Lung (tissue), 16 donors: Measurements from ENCODE around the gene DLL1. TPM values are rescaled to one million over a fixed set of nuclear protein-coding genes. Genes with fewer than 3 reads are reported as not detected.
A peak's percentile ranks its signal among the peaks of the same experiment; 100 is the strongest.
"Not testable (repeated sequence)": the region's sequence is repeated elsewhere in the genome, so short reads cannot be mapped to it uniquely, and the experiment has no call there.

ENCODE experiments used
- ATAC-seq: fragments of 200-7000 bp; cut with Tn5 transposase; one replicate; pipeline ENCODE4 v1.9.1; 2020; ENCODE audit warnings: moderate number of reproducible peaks; ENCODE audit not compliant: insufficient read depth, low FRiP score
- DNase-seq, 3 donors: peaks; one replicate each; pipeline ENCODE4 v3.0.0-alpha.2; 2013 to 2017
- H3K27ac ChIP-seq, 2 donors: one replicate each; pipeline ENCODE4 v1.5.1; 2013; ENCODE audit warnings: mild to moderate bottlenecking in 2 of 2, moderate library complexity in 2 of 2, control low read depth in 1 of 2, inconsistent platforms in 1 of 2, low read depth in 1 of 2, low read length in 1 of 2
- H3K27me3 ChIP-seq, 3 donors: one replicate each; pipeline ENCODE4 v1.5.1; 2013; ENCODE audit warnings: low read length in 2 of 3; ENCODE audit not compliant: control insufficient read depth in 3 of 3, insufficient read depth in 3 of 3
- H3K36me3 ChIP-seq, 4 donors: one replicate each; pipeline ENCODE4 v1.5.1; 2013; ENCODE audit warnings: low read length in 4 of 4, mild to moderate bottlenecking in 1 of 4, moderate library complexity in 1 of 4; ENCODE audit not compliant: control insufficient read depth in 4 of 4, insufficient read depth in 4 of 4
- H3K4me1 ChIP-seq, 5 donors: one replicate each; pipeline ENCODE4 v1.5.1; 2013; ENCODE audit warnings: low read length in 5 of 5, mild to moderate bottlenecking in 2 of 5, moderate library complexity in 1 of 5; ENCODE audit not compliant: control insufficient read depth in 5 of 5, insufficient read depth in 5 of 5
- H3K4me3 ChIP-seq: one replicate; pipeline ENCODE4 v1.5.1; 2013; ENCODE audit warnings: mild to moderate bottlenecking, control low read depth, moderate library complexity
- H3K9ac ChIP-seq, 2 donors: one replicate each; pipeline ENCODE4 v1.5.1; 2013; ENCODE audit warnings: low read length in 2 of 2, control low read depth in 1 of 2; ENCODE audit not compliant: insufficient read depth in 1 of 2
- H3K9me3 ChIP-seq, 4 donors: one replicate each; pipeline ENCODE4 v1.5.1; 2013; ENCODE audit warnings: low read length in 3 of 4, mild to moderate bottlenecking in 1 of 4, moderate library complexity in 1 of 4; ENCODE audit not compliant: control insufficient read depth in 4 of 4, insufficient read depth in 3 of 4
- CTCF ChIP-seq: IDR thresholded peaks from 2 replicates; pipeline ENCODE4 v1.5.1; 2012; ENCODE audit warnings: mild to moderate bottlenecking; ENCODE audit errors: control extremely low read depth, extremely low read depth
- WGBS, 2 donors: extraction: QIAGEN DNeasy Blood & Tissue Kit; methylation state at CpG; one replicate each; pipeline ENCODE4 v1.1.7; 2013; 5-methylcytosine and 5-hydroxymethylcytosine counted together
- long read RNA-seq, 5 donors: transcript quantifications; one replicate each; lab custom pipeline, GENCODE V29; 2026
- polyA plus RNA-seq, 2 donors: library from polyadenylated mRNA; stranded (reverse); fragments of 200-250 nt; gene quantifications; one replicate each; pipeline ENCODE4 v1.2.1, GENCODE V29; 2013
- total RNA-seq, 2 donors: library from RNA; depleted of rRNA in 1 of 2; stranded (reverse); fragments of >200 nt in 1 of 2; gene quantifications; one replicate each; pipeline ENCODE4 v1.2.1, GENCODE V29; 2014 to 2021
- donor health status: control.
- donor health status: control.
- donor health status: Bipolar disorder and iron deficiency.
- donor health status: healthy.
- donor health status: DM: yes; HTN: yes; CAD: no.

The DLL1 gene
- total RNA-seq (10 to 100 TPM; 16.2 to 16.9 TPM), polyA plus RNA-seq (10 to 100 TPM in 1 of 2 donors, 1 to 10 TPM in 1; 6.2 to 10.2 TPM)
- long read RNA-seq, donor 1, partial matches to known transcripts, result 8 of 8 reads
- long read RNA-seq, donor 1, other reads (novel, unspliced or antisense), result 0 of 8 reads
- long read RNA-seq, donor 2, result 0 reads
- long read RNA-seq, donor 3, result 0 reads
- long read RNA-seq, donor 4, result 0 reads
- long read RNA-seq, donor 5, partial matches to known transcripts, result 7 of 9 reads
- long read RNA-seq, donor 5, other reads (novel, unspliced or antisense), result 0 of 9 reads

GRCh38 chr6:170290296-170291128, at the start of gene DLL1:
Gene DLL1 (minus strand): TSS chr6:170291078. CDS start chr6:170290139, 939 bp downstream.
- H3K9me3 ChIP-seq, result no peaks in the 10 kb centered on the region
- peak; percentile 55 to 60 (median 56) for DNase-seq

GRCh38 chr6:170335199-170335598, 44.3 kb upstream of the DLL1 start:
- not testable (repeated sequence) for H3K4me3 ChIP-seq, H3K4me1 ChIP-seq, DNase-seq, ATAC-seq, H3K9me3 ChIP-seq, H3K27ac ChIP-seq, H3K27me3 ChIP-seq, H3K9ac ChIP-seq
- 96 to 97% methylated on average over 3 of the region's 3 CpGs for WGBS, 2 donors
- H3K36me3 ChIP-seq, result peaks cover 13 to 20% (median 15%) of the 10 kb centered on the region in 4 donors

More at GRCh38 chr6:170290296-170291128, at the start of gene DLL1:
- TF ChIP-seq CTCF, result no peak
- H3K4me1 ChIP-seq, result peaks cover 6 to 53% (median 23%) of the 10 kb centered on the region in 5 donors
- H3K9ac ChIP-seq, result no peak within 1 kb of the TSS
- H3K27me3 ChIP-seq, result peaks cover 0 to 61% (median 43%) of the 10 kb centered on the region in 3 donors
- 0 to 1% methylated on average over 71 to 83 of the region's 83 CpGs for WGBS, 2 donors
- H3K36me3 ChIP-seq, result peaks cover 0 to 12% (median under 1%) of the 10 kb centered on the region in 4 donors
- peak within 1 kb of the TSS; percentile 55 to 67 for H3K27ac ChIP-seq
- ATAC-seq, result no peak
- H3K4me3 ChIP-seq, result peak within 1 kb of the TSS; percentile 69

GRCh38 chr6:170329321-170329720, 38.4 kb upstream of the DLL1 start:
- Histone ChIP-seq H3K9me3 (peaks cover 0 to 3% (median 0%) of the 10 kb centered on the region in 4 donors), H3K27ac (no peak overlapping the region), H3K4me3 (no peak overlapping the region), H3K36me3 (peaks cover 16 to 42% (median 27%) of the 10 kb centered on the region in 4 donors), H3K4me1 (no peaks in the 10 kb centered on the region), H3K9ac (no peak overlapping the region), H3K27me3 (no peaks in the 10 kb centered on the region)
- no peak for TF ChIP-seq CTCF
- ATAC-seq (no peak), DNase-seq (no peak)
- 84 to 91% methylated on average over 8 of the region's 8 CpGs for WGBS, 2 donors

GRCh38 chr6:170317718-170318117, 26.8 kb upstream of the DLL1 start:
- no peak for TF ChIP-seq CTCF
- 41 to 61% methylated on average over 5 of the region's 5 CpGs for WGBS, 2 donors
- ATAC-seq (peak; percentile 27), DNase-seq (peak in 1 of 3 donors; percentile 50)
- H3K27me3 ChIP-seq, result no peaks in the 10 kb centered on the region
- peak overlapping the region in 1 of 2 donors; percentile 45 for H3K27ac ChIP-seq
- H3K9me3 ChIP-seq, result no peaks in the 10 kb centered on the region
- no peak overlapping the region for H3K4me3 ChIP-seq
- H3K36me3 ChIP-seq, result peaks cover 5 to 18% (median 11%) of the 10 kb centered on the region in 4 donors
- H3K4me1 ChIP-seq, result peaks cover 0 to 14% (median 0%) of the 10 kb centered on the region in 5 donors
- H3K9ac ChIP-seq, result no peak overlapping the region
